Type B pancreatic cell (in vitro differentiated cells): ENCODE measurements around the gene MALRD1. TPM values are rescaled to one million over a fixed set of nuclear protein-coding genes. Genes with fewer than 3 reads are reported as not detected.

ENCODE experiments used
- DNase-seq: peaks from one replicate; pipeline ENCODE4 v3.0.0; 2021; ENCODE audit warnings: mixed read lengths; ENCODE audit not compliant: unreplicated experiment; ENCODE audit errors: extremely low spot score
- H3K27ac Mint-ChIP-seq: 2 replicates; pipeline ENCODE4 v1.8.0; 2021; ENCODE audit warnings: mild to moderate bottlenecking, mixed read lengths
- H3K27me3 Mint-ChIP-seq: 2 replicates; pipeline ENCODE4 v1.8.0; 2021; ENCODE audit warnings: mixed read lengths
- H3K36me3 Mint-ChIP-seq: 2 replicates; pipeline ENCODE4 v1.8.0; 2021; ENCODE audit warnings: mixed read lengths
- H3K4me1 Mint-ChIP-seq: one replicate; pipeline ENCODE4 v1.8.0; 2021; ENCODE audit warnings: mixed read lengths; ENCODE audit not compliant: unreplicated experiment
- H3K4me3 Mint-ChIP-seq: 2 replicates; pipeline ENCODE4 v1.8.0; 2021; ENCODE audit warnings: mild to moderate bottlenecking, mixed read lengths
- H3K9me3 Mint-ChIP-seq: 2 replicates; pipeline ENCODE4 v1.8.0; 2021; ENCODE audit warnings: mixed read lengths
- CTCF ChIP-seq: fragments of 200-600 bp; sonication (generic); conservative IDR thresholded peaks from 2 replicates; pipeline ENCODE4 v1.5.0; 2021; ENCODE audit warnings: antibody characterized with exemption, mild to moderate bottlenecking
- total RNA-seq: library from RNA; stranded (reverse); gene quantifications from 2 replicates; pipeline ENCODE4 v1.2.1, GENCODE V29; 2021; ENCODE audit warnings: low replicate concordance

Gene MALRD1
- total RNA-seq, 1 donor from 2014 or later = 1.4 TPM

- Mint-ChIP-seq H3K36me3 (no peaks in the 10 kb centered on the region), H3K27me3 (no peaks in the 10 kb centered on the region), H3K9me3 (no peaks in the 10 kb centered on the region), H3K27ac (no peak overlapping the region), H3K4me3 (no peak overlapping the region), H3K4me1 (no peaks in the 10 kb centered on the region)
- no peak for DNase-seq
- TF ChIP-seq CTCF = no peak
These were observed 267.7 kb downstream of the MALRD1 start for GRCh38 chr10:19316204-19316870.

- DNase-seq = no peak
- Mint-ChIP-seq H3K9me3 (no peaks in the 10 kb centered on the region), H3K4me3 (no peak overlapping the region), H3K27me3 (no peaks in the 10 kb centered on the region), H3K36me3 (no peaks in the 10 kb centered on the region), H3K4me1 (no peaks in the 10 kb centered on the region), H3K27ac (no peak overlapping the region)
- no peak for TF ChIP-seq CTCF
These were observed 269.4 kb downstream of the MALRD1 start for GRCh38 chr10:19317952-19318351.

- no peak overlapping the region for H3K4me3 Mint-ChIP-seq
- H3K27ac Mint-ChIP-seq = no peak overlapping the region
- H3K4me1 Mint-ChIP-seq = no peaks in the 10 kb centered on the region
- H3K36me3 Mint-ChIP-seq = no peaks in the 10 kb centered on the region
- no peaks in the 10 kb centered on the region for H3K27me3 Mint-ChIP-seq
- no peak for DNase-seq
- TF ChIP-seq CTCF = no peak
- H3K9me3 Mint-ChIP-seq = no peaks in the 10 kb centered on the region
These were observed 277.0 kb downstream of the MALRD1 start for GRCh38 chr10:19325581-19325980.

GRCh38 chr10:19328582-19328981 is 280.0 kb downstream of the MALRD1 start:
- no peaks in the 10 kb centered on the region for H3K9me3 Mint-ChIP-seq
- H3K27ac Mint-ChIP-seq = no peak overlapping the region
- H3K4me3 Mint-ChIP-seq = no peak overlapping the region

GRCh38 chr10:19329475-19329874 is 280.9 kb downstream of the MALRD1 start:
- Mint-ChIP-seq H3K4me1 (no peaks in the 10 kb centered on the region), H3K36me3 (no peaks in the 10 kb centered on the region), H3K27ac (no peak overlapping the region), H3K27me3 (no peaks in the 10 kb centered on the region), H3K4me3 (no peak overlapping the region), H3K9me3 (no peaks in the 10 kb centered on the region)
- no peak for DNase-seq
- no peak for TF ChIP-seq CTCF

More at GRCh38 chr10:19328582-19328981, 280.0 kb downstream of the MALRD1 start:
- H3K36me3 Mint-ChIP-seq = no peaks in the 10 kb centered on the region
- DNase-seq = no peak
- H3K27me3 Mint-ChIP-seq = no peaks in the 10 kb centered on the region
- no peak for TF ChIP-seq CTCF
- H3K4me1 Mint-ChIP-seq = no peaks in the 10 kb centered on the region

GRCh38 chr10:19332304-19332703 is 283.7 kb downstream of the MALRD1 start:
- no peaks in the 10 kb centered on the region for H3K9me3 Mint-ChIP-seq
- no peaks in the 10 kb centered on the region for H3K36me3 Mint-ChIP-seq
- TF ChIP-seq CTCF = no peak
- no peak overlapping the region for H3K27ac Mint-ChIP-seq
- no peaks in the 10 kb centered on the region for H3K27me3 Mint-ChIP-seq
- no peak overlapping the region for H3K4me3 Mint-ChIP-seq
- H3K4me1 Mint-ChIP-seq = no peaks in the 10 kb centered on the region
- no peak for DNase-seq
